PC-9 (cell line): Measurements from ENCODE around the gene LIMK1.

Source experiments
- EZH2 ChIP-seq: fragments of 200-600 bp; sonication (generic); IDR thresholded peaks from 2 replicates; pipeline ENCODE4 v1.8.0; 2017; ENCODE audit warnings: antibody characterized with exemption, low read depth
- TF ChIP-seq, protein P1 (sequence below): fragments of 200-600 bp; sonication (generic); conservative IDR thresholded peaks from 2 replicates; pipeline ENCODE4 v1.6.1; 2017; ENCODE audit warnings: mixed run types, antibody characterized with exemption, mild to moderate bottlenecking, moderate library complexity

DNA sequence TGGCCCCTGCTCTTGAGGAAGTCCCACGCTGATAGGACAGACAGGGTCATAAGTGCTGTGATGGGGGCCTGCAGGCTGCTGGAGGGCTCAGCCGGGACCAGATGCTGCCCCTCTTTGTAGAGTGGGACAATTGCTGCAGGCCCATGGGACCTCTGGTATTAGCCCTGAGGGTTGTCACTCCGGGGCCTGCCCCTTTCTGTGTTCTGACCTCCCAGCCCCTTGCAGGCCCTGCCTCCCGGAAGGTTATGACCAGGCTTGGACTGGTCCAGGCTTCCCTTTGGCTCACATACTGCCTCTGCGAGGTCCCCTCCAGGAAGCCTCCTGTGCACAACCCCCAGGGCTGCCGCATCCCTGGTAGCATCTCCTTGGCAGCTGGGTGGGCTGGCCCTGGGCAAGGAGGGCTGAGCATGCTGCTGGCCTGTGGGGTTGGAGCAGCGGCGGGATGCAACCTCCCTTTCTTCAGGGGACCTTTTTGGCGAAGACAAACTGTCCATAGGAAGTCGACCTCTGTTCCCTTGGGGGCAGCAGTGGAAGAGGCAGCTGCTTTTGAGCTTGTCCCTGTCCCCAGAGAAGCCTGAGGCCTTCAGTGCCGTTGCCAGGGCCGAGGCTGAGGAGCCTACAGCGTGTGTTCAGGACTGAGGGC is 8.8 kb downstream of the LIMK1 start:
- TF ChIP-seq, protein P1, sequence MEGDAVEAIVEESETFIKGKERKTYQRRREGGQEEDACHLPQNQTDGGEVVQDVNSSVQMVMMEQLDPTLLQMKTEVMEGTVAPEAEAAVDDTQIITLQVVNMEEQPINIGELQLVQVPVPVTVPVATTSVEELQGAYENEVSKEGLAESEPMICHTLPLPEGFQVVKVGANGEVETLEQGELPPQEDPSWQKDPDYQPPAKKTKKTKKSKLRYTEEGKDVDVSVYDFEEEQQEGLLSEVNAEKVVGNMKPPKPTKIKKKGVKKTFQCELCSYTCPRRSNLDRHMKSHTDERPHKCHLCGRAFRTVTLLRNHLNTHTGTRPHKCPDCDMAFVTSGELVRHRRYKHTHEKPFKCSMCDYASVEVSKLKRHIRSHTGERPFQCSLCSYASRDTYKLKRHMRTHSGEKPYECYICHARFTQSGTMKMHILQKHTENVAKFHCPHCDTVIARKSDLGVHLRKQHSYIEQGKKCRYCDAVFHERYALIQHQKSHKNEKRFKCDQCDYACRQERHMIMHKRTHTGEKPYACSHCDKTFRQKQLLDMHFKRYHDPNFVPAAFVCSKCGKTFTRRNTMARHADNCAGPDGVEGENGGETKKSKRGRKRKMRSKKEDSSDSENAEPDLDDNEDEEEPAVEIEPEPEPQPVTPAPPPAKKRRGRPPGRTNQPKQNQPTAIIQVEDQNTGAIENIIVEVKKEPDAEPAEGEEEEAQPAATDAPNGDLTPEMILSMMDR = no peak
- TF ChIP-seq EZH2 = no peak
